HL-60 (cell line): ENCODE results near the gene STN1.

Experiments used
- DNase-seq, 2 experiments: peaks; one replicate each; pipeline ENCODE4 v3.0.0-alpha.2; 2010 to 2020; ENCODE audit warnings: low read depth in 1 of 2, low spot score in 1 of 2
- H3K27ac ChIP-seq: fragments of 250-450 bp; sonication (Bioruptor Pico); replicated peaks from 2 replicates; pipeline ENCODE4 v1.5.1; 2020; ENCODE audit warnings: mild to moderate bottlenecking, moderate library complexity
- H3K27me3 ChIP-seq: fragments of 250-450 bp; sonication (Bioruptor Pico); 2 replicates; pipeline ENCODE4 v1.5.1; 2021; ENCODE audit warnings: mild to moderate bottlenecking, moderate library complexity; ENCODE audit not compliant: insufficient read depth, poor library complexity, severe bottlenecking
- H3K4me3 ChIP-seq: replicated peaks from 2 replicates; pipeline ENCODE4 v1.5.1; 2011; ENCODE audit warnings: mild to moderate bottlenecking, control low read depth, low read length; ENCODE audit not compliant: insufficient read depth
- CTCF ChIP-seq: IDR thresholded peaks from one replicate; pipeline ENCODE4 v1.5.1; 2011; ENCODE audit warnings: low read length, control low read depth, inconsistent platforms; ENCODE audit not compliant: insufficient read depth
- GABPA ChIP-seq: IDR thresholded peaks from 2 replicates; pipeline ENCODE4 v1.6.1; 2012; ENCODE audit warnings: low read depth
- POLR2AphosphoS5 ChIP-seq: IDR thresholded peaks from 2 replicates; pipeline ENCODE4 v1.6.1; 2012; ENCODE audit warnings: low read depth
- REST ChIP-seq: IDR thresholded peaks from 2 replicates; pipeline ENCODE4 v1.6.1; 2012; ENCODE audit warnings: low read depth; ENCODE audit not compliant: insufficient replicate concordance
- SPI1 ChIP-seq: IDR thresholded peaks from 2 replicates; pipeline ENCODE4 v1.6.1; 2012; ENCODE audit warnings: low read depth, mild to moderate bottlenecking, borderline replicate concordance

Gene STN1

GRCh38 chr10:103899312-103899711, 18.7 kb downstream of the STN1 start:
- no peak overlapping the region for H3K4me3 ChIP-seq
- no peaks in the 10 kb centered on the region for H3K27me3 ChIP-seq
- no peak overlapping the region for H3K27ac ChIP-seq
- DNase-seq, result no peak
- TF ChIP-seq CTCF, result no peak
- no peak for TF ChIP-seq GABPA
- no peak for TF ChIP-seq SPI1
- TF ChIP-seq POLR2AphosphoS5, result no peak
- TF ChIP-seq REST, result no peak

GRCh38 chr10:103897241-103897774, 20.7 kb downstream of the STN1 start:
- no peak for TF ChIP-seq REST
- TF ChIP-seq GABPA, result no peak
- TF ChIP-seq SPI1, result no peak
- no peak for TF ChIP-seq POLR2AphosphoS5
- TF ChIP-seq CTCF, result no peak
- no peak overlapping the region for H3K27ac ChIP-seq
- H3K4me3 ChIP-seq, result no peak overlapping the region
- no peaks in the 10 kb centered on the region for H3K27me3 ChIP-seq
- no peak for DNase-seq

DNA sequence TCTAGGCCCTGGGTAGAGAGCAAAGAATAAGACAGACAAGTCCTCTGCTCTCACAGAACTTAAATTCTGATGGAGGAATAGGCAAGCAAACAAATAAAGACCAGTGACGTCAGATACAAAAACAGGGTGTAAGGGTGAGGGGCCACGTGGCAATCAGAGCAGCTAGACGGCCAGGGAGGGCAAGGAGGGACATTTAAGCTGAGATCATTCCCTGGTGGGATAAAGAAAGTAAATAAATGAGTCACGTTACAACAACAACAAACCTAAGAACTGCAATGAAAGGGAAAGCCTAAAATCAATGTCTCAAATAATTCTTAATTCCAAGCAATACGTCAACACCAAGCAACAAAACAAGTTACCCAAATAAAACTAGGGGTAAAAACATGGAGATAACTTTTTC, 21.8 kb downstream of the STN1 start:
- H3K4me3 ChIP-seq, result no peak overlapping the region
- H3K27me3 ChIP-seq, result no peaks in the 10 kb centered on the region
- no peak for DNase-seq
- H3K27ac ChIP-seq, result no peak overlapping the region
- TF ChIP-seq SPI1 (no peak), POLR2AphosphoS5 (no peak), CTCF (no peak), REST (no peak), GABPA (no peak)
